Prostate gland (tissue), 2 donors: ENCODE measurements around the gene GLRX5. TPM values are rescaled to one million over a fixed set of nuclear protein-coding genes. Genes with fewer than 3 reads are reported as not detected.
"Not testable (repeated sequence)": the region's sequence is repeated elsewhere in the genome, so short reads cannot be mapped to it uniquely, and the experiment has no call there.

Source experiments
- DNase-seq: peaks from one replicate; pipeline ENCODE4 v3.0.0-alpha.2; 2019; ENCODE audit warnings: low spot score
- H3K27ac ChIP-seq, 2 donors: fragments of 200-600 bp; sonication (generic); 2 replicates each; pipeline ENCODE4 v1.5.1; 2017 to 2019
- H3K27me3 ChIP-seq: fragments of 200-600 bp; sonication (generic); replicated peaks from 2 replicates; pipeline ENCODE4 v1.5.1; 2019; ENCODE audit not compliant: insufficient read depth
- H3K36me3 ChIP-seq, 2 donors: fragments of 200-600 bp; sonication (generic); 1 replicate in 1 of 2; 2 replicates in 1 of 2; pipeline versions ENCODE4 v1.5.1 to v1.8.1; 2017 to 2019
- H3K4me1 ChIP-seq: fragments of 200-600 bp; sonication (generic); replicated peaks from 2 replicates; pipeline ENCODE4 v1.5.1; 2019
- H3K4me3 ChIP-seq, 2 donors: fragments of 200-600 bp; sonication (generic); 2 replicates each; pipeline ENCODE4 v1.5.1; 2017 to 2019
- H3K9me3 ChIP-seq: fragments of 200-600 bp; sonication (generic); 2 replicates; pipeline ENCODE4 v1.5.1; 2017
- CTCF ChIP-seq, 4 experiments: fragments of 200-600 bp in 2 of 4; fragments of 450-650 bp in 2 of 4; sonication (generic) in 2 of 4; IDR thresholded peaks; 1 replicate in 3 of 4; 2 replicates in 1 of 4; pipeline ENCODE4 v1.5.1; 2016 to 2019; ENCODE audit warnings: antibody characterized with exemption in 4 of 4, mild to moderate bottlenecking in 2 of 4, moderate library complexity in 2 of 4
- POLR2A ChIP-seq: fragments of 450-650 bp; IDR thresholded peaks from one replicate; pipeline ENCODE4 v1.6.1; 2016; ENCODE audit warnings: antibody characterized with exemption, mild to moderate bottlenecking
- POLR2AphosphoS5 ChIP-seq: sonication (generic); formaldehyde crosslinking; IDR thresholded peaks from one replicate; pipeline ENCODE4 v1.6.1; 2017; ENCODE audit warnings: antibody characterized with exemption
- WGBS: methylation state at CpG from one replicate; pipeline ENCODE4 v1.1.5; 2018; 5-methylcytosine and 5-hydroxymethylcytosine counted together
- intact Hi-C: fragments of 100-400 bp; cut with DNase I; formaldehyde crosslinking; loops from one replicate; pipeline ENCODE4 v1.14.2; 2022
- small RNA-seq, 2 donors: library from RNA; depleted of rRNA; stranded (forward); fragments of <200 nt; gene quantifications; one replicate each; pipeline ENCODE3, GENCODE V24; 2016
- total RNA-seq, 2 donors: library from RNA; depleted of rRNA; stranded (reverse); fragments of >200 nt; gene quantifications; one replicate each; pipeline ENCODE4 v1.1.0, GENCODE V29; 2016

GLRX5 gene
- total RNA-seq, 2 donors from 2014 or later, result 56.2 to 93.0 TPM

- Histone ChIP-seq H3K9me3 (no peaks in the 10 kb centered on the region), H3K4me3 (no peak overlapping the region), H3K27me3 (no peaks in the 10 kb centered on the region), H3K36me3 (no peaks in the 10 kb centered on the region), H3K27ac (no peak overlapping the region), H3K4me1 (no peaks in the 10 kb centered on the region)
- DNase-seq, result no peak
- intact Hi-C loops, result no loop called here
- 88% methylated on average over 6 of the region's 6 CpGs for whole genome bisulfite sequencing
- TF ChIP-seq POLR2A (no peak), CTCF (IDR thresholded peaks at IDR 0.05) (no peak), POLR2AphosphoS5 (no peak)
Measured at GRCh38 chr14:95585953-95586620, 51.2 kb downstream of the GLRX5 start.

- H3K27me3 ChIP-seq, H3K4me3 ChIP-seq, H3K4me1 ChIP-seq, intact Hi-C loops, H3K36me3 ChIP-seq, DNase-seq, H3K9me3 ChIP-seq, H3K27ac ChIP-seq: not testable (repeated sequence)
- WGBS, result 90% methylated on average over 3 of the region's 3 CpGs
Measured at GRCh38 chr14:95591182-95591581, 56.3 kb downstream of the GLRX5 start.

Small RNA genes within 50 kb of the gene (small RNA-seq; reads per million reads assigned to genes)
- gene SCARNA13, result 1.6 to 5.4 reads per million in 2 donors

Other genes starting within 250 kb of the GLRX5 start
- gene CLMN, start 215.1 kb upstream of the GLRX5 start, total RNA-seq, result 10 to 100 TPM; 24.6 to 39.3 TPM
- 10 to 100 TPM in 1 of 2 donors, 1 to 10 TPM in 1; 3.4 to 29.5 TPM for gene SYNE3, start 18.4 kb upstream of the GLRX5 start, total RNA-seq
- gene TCL1B, start 151.4 kb downstream of the GLRX5 start, total RNA-seq, result 1 to 10 TPM in 1 of 2 donors, not detected in 1; 1.4 TPM
- 1 to 10 TPM in 1 of 2 donors, not detected in 1; 9.7 TPM for gene TCL1A, start 179.1 kb downstream of the GLRX5 start, total RNA-seq